ENCODE data around the gene COPS2.

GRCh38 chr15:49187549-49188245 is 32.3 kb upstream of the COPS2 start:
- no peak for TF ChIP-seq POLR2AphosphoS5 (IDR thresholded peaks at IDR 0.05; ENCODE audit: low read depth)
- no peak for TF ChIP-seq CTCF (IDR thresholded peaks at IDR 0.05; ENCODE audit: insufficient read depth, low read length)
- no peak for TF ChIP-seq REST (IDR thresholded peaks at IDR 0.05; ENCODE audit: insufficient replicate concordance, low read depth)
